GM18526 (cell line): ENCODE results near the gene ANGPTL3.

ENCODE experiments used
- POLR2A ChIP-seq: IDR thresholded peaks from 3 replicates; pipeline ENCODE4 v1.6.1; 2011; ENCODE audit not compliant: insufficient read length; ENCODE audit errors: extremely low read depth

ANGPTL3 gene

GRCh38 chr1:62597281-62597680, at the start of gene ANGPTL3:
Gene ANGPTL3 (plus strand): TSS chr1:62597520. CDS start chr1:62597567, 47 bp downstream.
- TF ChIP-seq POLR2A = no peak

- TF ChIP-seq POLR2A = no peak
Observed at GRCh38 chr1:62561306-62561705, 36.0 kb upstream of the ANGPTL3 start.

GRCh38 chr1:62572476-62572875, 24.8 kb upstream of the ANGPTL3 start:
- no peak for TF ChIP-seq POLR2A

- no peak for TF ChIP-seq POLR2A
Observed at GRCh38 chr1:62573675-62574074, 23.6 kb upstream of the ANGPTL3 start.

DNA sequence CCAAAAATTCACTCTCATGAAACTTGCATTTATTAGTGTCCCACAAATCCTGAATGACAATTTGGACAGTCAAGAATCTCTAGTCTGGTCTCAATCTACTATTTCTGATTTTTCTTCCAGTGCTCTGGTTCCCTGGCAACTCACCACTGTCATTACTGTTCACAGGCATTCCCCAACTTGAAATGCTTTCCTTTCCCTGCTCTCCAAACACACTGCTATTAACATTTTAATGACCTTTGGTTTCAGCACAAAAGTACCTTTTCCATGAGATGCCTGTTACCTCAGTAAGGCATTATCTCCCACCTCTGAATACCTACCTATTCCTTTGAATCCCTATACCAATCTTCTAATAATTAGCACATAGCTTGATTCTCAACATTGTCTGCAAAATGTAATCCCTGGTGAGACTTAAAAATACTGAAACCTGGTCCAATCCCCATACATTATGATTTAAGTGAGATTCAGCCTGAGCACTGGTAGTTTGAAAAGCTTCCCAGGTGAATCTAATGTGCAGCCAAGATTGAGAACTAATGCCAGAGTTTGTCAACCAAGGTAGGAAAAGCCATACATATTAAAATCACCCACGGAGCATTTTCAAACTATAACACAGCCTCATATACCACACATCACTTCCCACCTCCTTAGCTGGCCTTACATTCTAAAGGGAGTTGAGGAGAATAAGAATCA, 11.7 kb upstream of the ANGPTL3 start:
- no peak for TF ChIP-seq POLR2A

GRCh38 chr1:62588000-62588399, 9.3 kb upstream of the ANGPTL3 start:
- no peak for TF ChIP-seq POLR2A

DNA sequence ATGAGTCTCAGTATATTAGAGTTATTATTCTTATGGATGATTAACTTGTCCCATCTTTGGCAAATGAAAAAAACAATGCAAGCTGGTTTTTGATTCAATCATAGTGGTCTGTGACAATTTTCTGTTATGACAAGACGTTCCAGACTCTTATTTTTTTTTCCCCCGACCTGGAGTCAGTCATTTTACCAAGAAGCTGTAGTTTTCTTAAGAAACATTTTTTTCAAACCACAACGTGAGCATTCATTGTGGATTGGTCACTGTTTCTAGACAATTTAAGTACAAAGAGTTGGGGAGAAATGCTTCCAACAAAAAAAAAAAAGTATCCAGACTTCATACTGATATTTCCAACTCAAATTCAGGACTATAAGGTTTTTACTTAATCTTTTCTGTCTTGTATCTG, 8.0 kb upstream of the ANGPTL3 start:
- no peak for TF ChIP-seq POLR2A

GRCh38 chr1:62590255-62590969, 6.9 kb upstream of the ANGPTL3 start:
- no peak for TF ChIP-seq POLR2A

GRCh38 chr1:62590970-62591368, 6.4 kb upstream of the ANGPTL3 start:
- no peak for TF ChIP-seq POLR2A

DNA sequence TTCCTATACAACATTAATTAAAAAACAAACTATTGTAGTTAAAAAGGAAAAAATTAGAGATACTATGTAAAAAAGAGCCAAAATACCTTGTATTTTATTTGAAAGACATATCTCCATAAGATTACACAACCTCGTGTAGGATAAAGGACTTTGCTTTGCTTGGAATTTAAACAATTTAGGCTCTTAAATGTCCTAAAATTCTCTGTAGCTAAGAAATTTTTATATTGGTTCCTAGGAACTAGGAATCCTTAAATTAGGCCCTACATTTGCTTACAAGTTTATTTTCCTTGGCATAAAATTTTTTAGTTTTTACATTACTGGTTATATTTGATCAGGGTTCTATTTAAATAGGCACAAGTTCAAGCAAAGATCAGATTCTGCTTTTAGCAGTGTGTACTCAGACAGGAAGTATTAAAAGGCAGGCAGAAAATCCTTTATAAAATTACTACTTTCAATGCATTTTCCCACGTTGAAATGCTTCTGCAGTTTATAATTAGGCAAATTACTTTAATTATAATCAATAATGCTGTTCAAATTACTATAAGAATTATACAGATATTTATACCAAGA, 3.4 kb upstream of the ANGPTL3 start:
- no peak for TF ChIP-seq POLR2A

DNA sequence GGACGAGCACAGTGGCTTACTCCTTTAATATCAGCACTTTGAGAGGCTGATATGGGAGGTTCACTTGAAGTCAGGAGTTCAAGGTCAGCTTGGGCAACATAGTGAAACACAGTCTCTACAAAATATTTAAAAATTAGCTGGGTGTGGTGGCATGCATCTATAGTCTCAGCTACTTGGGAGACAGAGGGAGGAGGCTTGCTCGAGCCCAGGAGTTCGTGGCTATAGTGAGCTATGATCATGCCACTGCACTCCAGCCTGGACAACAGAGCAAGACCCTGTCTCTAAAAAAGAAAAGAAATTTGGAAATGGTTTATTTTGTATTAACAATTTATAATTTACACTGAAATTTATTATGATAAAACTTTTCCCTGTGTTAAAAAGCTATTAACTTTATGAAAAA, 1.7 kb upstream of the ANGPTL3 start:
- TF ChIP-seq POLR2A = no peak

DNA sequence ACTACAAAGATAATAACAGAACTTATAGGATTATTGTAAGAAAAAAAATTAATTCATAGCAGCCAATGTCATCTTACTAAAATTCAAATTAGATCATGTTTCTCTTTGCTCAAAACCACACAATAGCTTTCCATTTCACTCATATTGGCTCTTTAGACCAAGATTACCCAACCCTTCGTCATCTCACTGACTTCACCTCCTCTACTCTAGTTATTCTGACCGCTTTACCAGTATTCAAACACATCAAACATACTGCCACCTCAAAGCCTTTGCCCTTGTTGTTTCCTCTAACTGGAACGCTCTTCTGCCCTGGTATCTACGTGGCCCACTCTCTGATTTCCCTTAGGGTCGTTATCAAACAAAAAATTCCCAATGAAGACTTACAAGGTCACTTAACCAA, 1.7 kb downstream of the ANGPTL3 start:
- no peak for TF ChIP-seq POLR2A

GRCh38 chr1:62601457-62601856, 4.1 kb downstream of the ANGPTL3 start:
- no peak for TF ChIP-seq POLR2A

DNA sequence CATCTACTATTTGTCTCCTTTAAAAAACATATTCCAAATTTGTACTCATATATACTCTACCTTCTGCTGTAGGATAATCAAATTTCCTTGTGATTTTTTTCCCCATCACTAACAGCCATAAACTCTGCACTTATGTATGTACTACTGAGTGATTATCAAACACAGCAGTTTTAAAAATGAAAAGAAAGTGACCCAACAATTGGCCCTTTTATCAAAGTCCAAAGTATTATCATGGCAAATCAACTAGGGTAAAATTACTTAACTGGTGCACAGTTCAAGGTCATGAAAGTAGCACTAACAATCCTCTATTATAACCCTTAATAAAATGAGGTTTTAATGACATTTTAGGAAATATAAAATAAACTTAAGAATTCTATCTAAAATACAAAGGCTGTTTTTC, 11.6 kb downstream of the ANGPTL3 start:
- no peak for TF ChIP-seq POLR2A

DNA sequence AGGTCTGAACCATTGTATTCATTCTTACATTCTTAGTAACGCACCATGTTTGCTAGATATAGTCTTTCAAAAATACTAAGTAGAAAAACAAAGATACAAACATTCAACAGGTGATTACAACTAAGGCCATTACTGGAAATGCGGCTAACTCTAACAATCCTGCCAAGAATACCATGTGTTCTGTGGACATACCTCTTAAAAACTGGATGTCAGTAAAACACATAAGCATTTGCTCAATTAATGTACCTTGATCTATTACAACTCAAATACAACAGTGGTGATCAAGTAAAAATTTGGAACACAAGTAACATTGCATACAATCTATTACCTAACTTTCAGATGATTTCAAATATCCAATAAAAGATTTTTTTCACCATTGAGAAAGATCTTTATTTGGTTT, 15.4 kb downstream of the ANGPTL3 start:
- TF ChIP-seq POLR2A = no peak

DNA sequence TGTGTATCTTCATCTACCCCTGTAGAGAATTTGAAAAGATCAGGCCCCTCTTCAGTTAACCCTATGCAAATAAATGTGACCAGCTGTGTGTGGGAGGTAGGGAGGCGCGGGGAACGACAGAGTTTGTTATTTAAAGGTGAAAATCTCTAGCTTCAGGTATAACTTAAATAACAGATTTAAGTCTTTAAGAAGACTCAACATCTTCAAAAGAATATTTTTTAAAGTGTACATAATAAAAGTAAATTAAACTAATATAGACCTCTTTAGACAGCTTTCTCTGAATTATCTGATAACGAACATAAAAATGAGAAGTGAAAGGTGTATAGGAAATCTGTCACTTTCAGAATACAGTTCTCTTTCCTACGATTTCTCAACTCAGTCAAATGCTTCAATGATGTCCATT, 16.0 kb downstream of the ANGPTL3 start:
- TF ChIP-seq POLR2A = no peak
